Measurements from ENCODE around the gene LIPJ.

- TF ChIP-seq CTCF (IDR thresholded peaks at IDR 0.05) (no peak), JUN (CRISPR knock-in tag; IDR thresholded peaks at IDR 0.05) (no peak), FOXJ3 (CRISPR knock-in tag; IDR thresholded peaks at IDR 0.05; ENCODE audit: borderline replicate concordance) (no peak), ATF1 (CRISPR knock-in tag; IDR thresholded peaks at IDR 0.05) (no peak), SP1 (CRISPR knock-in tag; conservative IDR thresholded peaks at IDR 0.05) (no peak), MAX (CRISPR knock-in tag; IDR thresholded peaks at IDR 0.05) (no peak), RELA (CRISPR knock-in tag; IDR thresholded peaks at IDR 0.05; ENCODE audit: borderline replicate concordance) (no peak), USF1 (CRISPR knock-in tag; IDR thresholded peaks at IDR 0.05) (no peak), USF2 (CRISPR knock-in tag; IDR thresholded peaks at IDR 0.05) (no peak), CBFB (CRISPR knock-in tag; IDR thresholded peaks at IDR 0.05; ENCODE audit: low read depth) (no peak), TP53 (CRISPR knock-in tag; IDR thresholded peaks at IDR 0.05) (no peak), ZBTB43 (CRISPR knock-in tag; IDR thresholded peaks at IDR 0.05) (no peak), FOXK1 (CRISPR knock-in tag; IDR thresholded peaks at IDR 0.05) (no peak)
Measured at GRCh38 chr10:88586462-88586861, at the start of gene LIPJ.
